Chondrocyte (in vitro differentiated cells): ENCODE results near the gene HPCAL1. TPM values are rescaled to one million over a fixed set of nuclear protein-coding genes. Genes with fewer than 3 reads are reported as not detected.

Source experiments
- DNase-seq: peaks from one replicate; pipeline ENCODE4 v3.0.0; 2021; ENCODE audit warnings: mixed read lengths, low spot score
- H3K27ac Mint-ChIP-seq: one replicate; pipeline ENCODE4 v1.8.0; 2021; ENCODE audit warnings: mild to moderate bottlenecking, moderate library complexity, mixed read lengths; ENCODE audit not compliant: unreplicated experiment
- H3K27me3 Mint-ChIP-seq: 2 replicates; pipeline ENCODE4 v1.8.0; 2021; ENCODE audit warnings: low read depth, mixed read lengths
- H3K36me3 Mint-ChIP-seq: 2 replicates; pipeline ENCODE4 v1.8.0; 2021; ENCODE audit warnings: low read depth, mixed read lengths
- H3K4me1 Mint-ChIP-seq: 2 replicates; pipeline ENCODE4 v1.8.0; 2021; ENCODE audit warnings: low read depth, mild to moderate bottlenecking, mixed read lengths
- H3K4me3 Mint-ChIP-seq: one replicate; pipeline ENCODE4 v1.8.0; 2021; ENCODE audit warnings: mild to moderate bottlenecking, moderate library complexity, mixed read lengths; ENCODE audit not compliant: unreplicated experiment
- H3K9me3 Mint-ChIP-seq: 2 replicates; pipeline ENCODE4 v1.8.0; 2021; ENCODE audit warnings: low read depth, mixed read lengths
- CTCF ChIP-seq: fragments of 200-600 bp; sonication (generic); IDR thresholded peaks from 2 replicates; pipeline ENCODE4 v1.5.0; 2021; ENCODE audit warnings: antibody characterized with exemption, mild to moderate bottlenecking, moderate library complexity
- total RNA-seq: library from RNA; stranded (reverse); gene quantifications from 3 replicates; pipeline ENCODE4 v1.2.1, GENCODE V29; 2021

The HPCAL1 gene
- total RNA-seq, 1 donor from 2014 or later: 19.3 TPM

- H3K27me3 Mint-ChIP-seq: no peaks in the 10 kb centered on the region
- H3K4me3 Mint-ChIP-seq: no peak overlapping the region
- TF ChIP-seq CTCF: no peak
- H3K9me3 Mint-ChIP-seq: no peaks in the 10 kb centered on the region
- DNase-seq: peak; percentile 61
- no peaks in the 10 kb centered on the region for H3K36me3 Mint-ChIP-seq
- no peak overlapping the region for H3K27ac Mint-ChIP-seq
- H3K4me1 Mint-ChIP-seq: peaks cover 38% of the 10 kb centered on the region
Observed at GRCh38 chr2:10326151-10326616, 23.5 kb downstream of the HPCAL1 start.

- H3K36me3 Mint-ChIP-seq: no peaks in the 10 kb centered on the region
- H3K4me1 Mint-ChIP-seq: peaks cover 45% of the 10 kb centered on the region
- no peaks in the 10 kb centered on the region for H3K27me3 Mint-ChIP-seq
- H3K4me3 Mint-ChIP-seq: no peak overlapping the region
- H3K9me3 Mint-ChIP-seq: no peaks in the 10 kb centered on the region
- H3K27ac Mint-ChIP-seq: no peak overlapping the region
- no peak for TF ChIP-seq CTCF
- peak; percentile 47 for DNase-seq
Observed at GRCh38 chr2:10326707-10327594, 24.2 kb downstream of the HPCAL1 start.

GRCh38 chr2:10327896-10328669 is 25.4 kb downstream of the HPCAL1 start:
- Mint-ChIP-seq H3K36me3 (no peaks in the 10 kb centered on the region), H3K4me1 (peaks cover 57% of the 10 kb centered on the region), H3K4me3 (no peak overlapping the region), H3K27ac (no peak overlapping the region), H3K27me3 (no peaks in the 10 kb centered on the region), H3K9me3 (no peaks in the 10 kb centered on the region)
- TF ChIP-seq CTCF: no peak
- peak; percentile 42 for DNase-seq

- no peaks in the 10 kb centered on the region for H3K36me3 Mint-ChIP-seq
- peaks cover 64% of the 10 kb centered on the region for H3K4me1 Mint-ChIP-seq
Observed at GRCh38 chr2:10328670-10329579, 26.2 kb downstream of the HPCAL1 start.

More at GRCh38 chr2:10328670-10329579, 26.2 kb downstream of the HPCAL1 start:
- no peak for TF ChIP-seq CTCF
- H3K27me3 Mint-ChIP-seq: no peaks in the 10 kb centered on the region
- no peaks in the 10 kb centered on the region for H3K9me3 Mint-ChIP-seq
- no peak overlapping the region for H3K4me3 Mint-ChIP-seq
- no peak for DNase-seq
- peak overlapping the region; percentile 86 for H3K27ac Mint-ChIP-seq
